Measurements from ENCODE around the gene ROBO2.

DNA sequence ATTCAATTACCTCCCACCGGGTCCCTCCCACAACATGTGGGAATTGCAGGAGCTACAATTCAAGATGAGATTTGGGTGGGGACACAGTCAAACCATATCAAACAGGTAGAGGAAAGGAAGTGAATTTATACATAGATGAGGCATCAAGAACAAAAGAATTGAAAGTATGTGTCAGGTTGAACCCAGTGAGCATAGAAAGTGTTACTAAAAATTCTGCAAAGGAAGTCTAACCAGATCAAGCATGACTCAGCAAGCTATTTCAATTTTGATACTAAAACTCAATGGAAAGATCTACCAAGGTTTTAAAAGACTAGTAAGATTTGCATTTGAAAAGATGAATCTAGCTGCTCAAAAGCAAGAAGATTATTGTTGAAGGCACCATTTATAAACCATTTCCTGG is 323.0 kb downstream of the ROBO2 start:
- no peak for TF ChIP-seq POLR2A (IDR thresholded peaks at IDR 0.05)
- TF ChIP-seq, protein P1, sequence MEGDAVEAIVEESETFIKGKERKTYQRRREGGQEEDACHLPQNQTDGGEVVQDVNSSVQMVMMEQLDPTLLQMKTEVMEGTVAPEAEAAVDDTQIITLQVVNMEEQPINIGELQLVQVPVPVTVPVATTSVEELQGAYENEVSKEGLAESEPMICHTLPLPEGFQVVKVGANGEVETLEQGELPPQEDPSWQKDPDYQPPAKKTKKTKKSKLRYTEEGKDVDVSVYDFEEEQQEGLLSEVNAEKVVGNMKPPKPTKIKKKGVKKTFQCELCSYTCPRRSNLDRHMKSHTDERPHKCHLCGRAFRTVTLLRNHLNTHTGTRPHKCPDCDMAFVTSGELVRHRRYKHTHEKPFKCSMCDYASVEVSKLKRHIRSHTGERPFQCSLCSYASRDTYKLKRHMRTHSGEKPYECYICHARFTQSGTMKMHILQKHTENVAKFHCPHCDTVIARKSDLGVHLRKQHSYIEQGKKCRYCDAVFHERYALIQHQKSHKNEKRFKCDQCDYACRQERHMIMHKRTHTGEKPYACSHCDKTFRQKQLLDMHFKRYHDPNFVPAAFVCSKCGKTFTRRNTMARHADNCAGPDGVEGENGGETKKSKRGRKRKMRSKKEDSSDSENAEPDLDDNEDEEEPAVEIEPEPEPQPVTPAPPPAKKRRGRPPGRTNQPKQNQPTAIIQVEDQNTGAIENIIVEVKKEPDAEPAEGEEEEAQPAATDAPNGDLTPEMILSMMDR (IDR thresholded peaks at IDR 0.05): no peak

Measured in lower leg skin (tissue), 3 donors.